ENCODE data around the gene LRRC75B.

GRCh38 chr22:24543679-24544243 is 49.1 kb downstream of the LRRC75B start:
- TF ChIP-seq EZH2 (IDR thresholded peaks at IDR 0.05; ENCODE audit: low read depth) (no peak), CTCF (conservative IDR thresholded peaks at IDR 0.05) (no peak)
